OCI-LY7 (cell line): ENCODE measurements around the gene AKIRIN2. TPM values are rescaled to one million over a fixed set of nuclear protein-coding genes. Genes with fewer than 3 reads are reported as not detected.

ENCODE experiments used
- BruUV-seq: library from RNA; stranded (reverse); fragments of 400-500 nt; replicated peaks from 2 replicates; lab custom pipeline; 2021; lab: Mats Ljungman, UMichigan
- CTCF ChIA-PET: fragments of 300-600 bp; sonication (Branson Sonifier 250); formaldehyde crosslinking; loops from one replicate; lab custom pipeline; 2022; ENCODE audit warnings: antibody characterized with exemption; ENCODE audit not compliant: unreplicated experiment; lab: Charles Lee
- POLR2A ChIA-PET: fragments of 300-600 bp; sonication (Branson Sonifier 250); formaldehyde crosslinking; loops from one replicate; lab custom pipeline; 2022; ENCODE audit warnings: antibody characterized with exemption; lab: Charles Lee
- DNase-seq: peaks from one replicate; pipeline ENCODE4 v3.0.0-alpha.2; 2015; ENCODE audit warnings: low spot score
- H2AFZ ChIP-seq: fragments of 200-600 bp; sonication (generic), shearing (Covaris generic); 2 replicates; pipeline ENCODE4 v1.6.1; 2014; ENCODE audit warnings: mild to moderate bottlenecking, antibody characterized with exemption, low read length, moderate library complexity
- H3K27ac ChIP-seq: fragments of 200-600 bp; sonication (generic); 2 replicates; pipeline ENCODE4 v1.5.1; 2014; ENCODE audit warnings: mixed run types, low read depth, mild to moderate bottlenecking, moderate library complexity, low read length, inconsistent platforms; ENCODE audit not compliant: poor library complexity, severe bottlenecking
- H3K36me3 ChIP-seq: fragments of 200-600 bp; sonication (generic); 2 replicates; pipeline ENCODE4 v1.6.1; 2014; ENCODE audit warnings: mild to moderate bottlenecking, antibody characterized with exemption, low read length, moderate library complexity, mixed read lengths; ENCODE audit not compliant: insufficient read depth
- H3K4me1 ChIP-seq: fragments of 200-600 bp; sonication (generic); 2 replicates; pipeline ENCODE4 v1.5.1; 2014; ENCODE audit warnings: mild to moderate bottlenecking, low read length; ENCODE audit not compliant: insufficient read depth, poor library complexity, severe bottlenecking
- H3K4me2 ChIP-seq: fragments of 200-600 bp; sonication (generic); 2 replicates; pipeline ENCODE4 v1.6.1; 2014; ENCODE audit warnings: mild to moderate bottlenecking, low read length
- H3K4me3 ChIP-seq: fragments of 200-600 bp; sonication (generic); 2 replicates; pipeline ENCODE4 v1.5.1; 2014; ENCODE audit warnings: mild to moderate bottlenecking, low read depth, low read length; ENCODE audit not compliant: poor library complexity, severe bottlenecking
- H3K79me2 ChIP-seq: fragments of 200-600 bp; sonication (generic); 2 replicates; pipeline ENCODE4 v1.6.1; 2016; ENCODE audit warnings: low read depth, mild to moderate bottlenecking, low read length, moderate library complexity, mixed read lengths; ENCODE audit not compliant: insufficient read depth
- H3K9me2 ChIP-seq: fragments of 200-600 bp; sonication (generic); 2 replicates; pipeline ENCODE4 v1.6.1; 2016; ENCODE audit warnings: mild to moderate bottlenecking, low read length, mixed read lengths; ENCODE audit not compliant: insufficient read depth
- H3K9me3 ChIP-seq: fragments of 200-600 bp; sonication (generic); 2 replicates; pipeline ENCODE4 v1.6.1; 2014; ENCODE audit warnings: mild to moderate bottlenecking, mixed run types, low read length, mixed read lengths
- H4K20me1 ChIP-seq: fragments of 200-600 bp; sonication (generic); 2 replicates; pipeline ENCODE4 v1.6.1; 2014; ENCODE audit warnings: mild to moderate bottlenecking, antibody characterized with exemption, low read length, moderate library complexity, mixed read lengths; ENCODE audit not compliant: insufficient read depth
- CTCF ChIP-seq: fragments of 200-600 bp; sonication (generic); conservative IDR thresholded peaks from 2 replicates; pipeline ENCODE4 v1.5.1; 2014; ENCODE audit warnings: mild to moderate bottlenecking, antibody characterized with exemption, low read length, moderate library complexity, mixed read lengths
- EZH2phosphoT487 ChIP-seq: fragments of 200-600 bp; sonication (generic); IDR thresholded peaks from 2 replicates; pipeline ENCODE4 v1.6.1; 2018; ENCODE audit warnings: low read depth, borderline replicate concordance, mild to moderate bottlenecking, mixed run types, antibody characterized with exemption, low read length, moderate library complexity, mixed read lengths
- intact Hi-C: fragments of 100-400 bp; cut with micrococcal nuclease; formaldehyde crosslinking; loops from one replicate; pipeline ENCODE4 v1.10.0; 2022; ENCODE audit not compliant: unreplicated experiment
- total RNA-seq, 2 experiments: library from RNA; depleted of rRNA in 1 of 2; stranded (reverse); fragments of >200 nt in 1 of 2; shearing (Covaris generic) in 1 of 2; gene quantifications; 2 replicates each; pipeline ENCODE4 v1.2.3, GENCODE V29; 2014 to 2022

Gene AKIRIN2
- total RNA-seq, 2 experiments from 2014 or later = 70.4 to 127 TPM

- peak overlapping the region; percentile 66; the same call in 1 of the 2 replicates for H2AFZ ChIP-seq
- H3K4me1 ChIP-seq = peaks cover 19% of the 10 kb centered on the region
- H4K20me1 ChIP-seq = no peaks in the 10 kb centered on the region
- TF ChIP-seq EZH2phosphoT487 = no peak
- TF ChIP-seq CTCF = no peak
- no peak overlapping the region for H3K4me2 ChIP-seq
- no peaks in the 10 kb centered on the region for H3K36me3 ChIP-seq
- no peak overlapping the region for H3K4me3 ChIP-seq
- ChIA-PET CTCF (no interaction called here), POLR2A (interaction anchor here (0.6 to 1.9 kb wide), 6 partner anchors 8 to 690 kb away, joined by 3 to 7 read pairs (median 4); no protein-coding TSS in a partner anchor)
- no TSS peak for BruUV-seq
- DNase-seq = no peak
- H3K79me2 ChIP-seq = no peaks in the 10 kb centered on the region
- no peak overlapping the region for H3K27ac ChIP-seq
- intact Hi-C loops = no loop called here
- H3K9me3 ChIP-seq = no peaks in the 10 kb centered on the region
- H3K9me2 ChIP-seq = no peaks in the 10 kb centered on the region
Measured at GRCh38 chr6:87729965-87730719, 28.1 kb upstream of the AKIRIN2 start.

- POLR2A ChIA-PET = interaction anchor here (1.0 to 1.9 kb wide), 5 partner anchors 10 to 30 kb away, joined by 3 to 5 read pairs (median 4); no protein-coding TSS in a partner anchor
- no peak for DNase-seq
- H3K4me3 ChIP-seq = no peak overlapping the region
- no TSS peak for BruUV-seq
- H3K27ac ChIP-seq = no peak overlapping the region
- H3K4me2 ChIP-seq = 0 out of 2 replicates have a peak overlapping the region, but pooled peaks have one; percentile 15
- peaks cover 27% of the 10 kb centered on the region for H3K4me1 ChIP-seq
- intact Hi-C loops = no loop called here
- TF ChIP-seq EZH2phosphoT487 (no peak), CTCF (no peak)
- no peaks in the 10 kb centered on the region for H3K36me3 ChIP-seq
- no peaks in the 10 kb centered on the region for H3K9me2 ChIP-seq
- H3K9me3 ChIP-seq = no peaks in the 10 kb centered on the region
- no peaks in the 10 kb centered on the region for H3K79me2 ChIP-seq
- no peaks in the 10 kb centered on the region for H4K20me1 ChIP-seq
- H2AFZ ChIP-seq = peak overlapping the region; percentile 66
- CTCF ChIA-PET = no interaction called here
Measured at GRCh38 chr6:87728706-87729105, 26.7 kb upstream of the AKIRIN2 start.
